ENCODE measurements around the gene AKAP10.
A peak's percentile ranks its signal among the peaks of the same experiment; 100 is the strongest.
"Not testable (repeated sequence)": the region's sequence is repeated elsewhere in the genome, so short reads cannot be mapped to it uniquely, and the experiment has no call there.

The AKAP10 gene

GRCh38 chr17:19979917-19980770 lies 2.5 kb upstream of the AKAP10 start:
- DNase-seq: no peak

DNA sequence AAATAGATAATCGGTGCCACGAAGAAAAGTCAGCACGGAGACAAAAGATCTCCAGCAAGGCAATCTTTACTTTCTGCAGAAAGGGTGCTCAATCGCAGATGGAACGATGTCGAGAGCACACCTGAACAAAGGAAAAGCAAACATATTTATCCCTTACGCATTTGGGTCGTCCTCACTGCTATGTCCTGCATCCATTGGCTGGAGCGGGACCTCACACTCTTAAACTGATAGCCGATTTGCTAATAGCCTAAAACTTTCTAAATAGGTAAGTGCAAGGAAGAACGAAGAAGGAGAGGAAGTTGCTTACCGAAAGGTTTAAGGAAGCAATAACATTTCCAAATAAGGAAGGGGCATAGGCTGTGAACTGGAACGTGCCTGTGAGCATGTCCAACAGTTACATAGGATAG lies 1.2 kb upstream of the AKAP10 start:
- DNase-seq: no peak

- no peak for DNase-seq
Observed at GRCh38 chr17:19978209-19978802, 678 bp upstream of the AKAP10 start.

GRCh38 chr17:19975601-19976000 lies 2.0 kb downstream of the AKAP10 start:
- DNase-seq: no peak

DNA sequence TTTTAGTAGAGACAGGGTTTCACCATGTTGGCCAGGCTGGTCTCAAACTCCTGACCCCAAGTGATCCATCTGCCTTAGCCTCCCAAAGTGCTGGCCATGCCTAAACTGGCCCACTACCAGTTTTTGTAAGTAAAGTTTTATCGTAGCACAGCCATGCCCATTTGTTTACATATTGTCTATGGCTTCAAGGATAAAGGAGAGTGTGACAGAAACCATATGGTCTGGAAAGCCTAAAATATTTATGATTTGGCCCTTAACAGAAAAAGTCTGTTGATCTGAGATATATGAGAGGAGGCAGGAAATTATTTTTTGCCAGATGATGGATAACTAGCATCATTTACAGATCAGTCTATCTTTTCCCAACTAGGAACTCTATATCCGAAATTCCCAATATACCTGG lies 4.5 kb downstream of the AKAP10 start:
- DNase-seq: no peak

GRCh38 chr17:19962954-19963353 lies 14.7 kb downstream of the AKAP10 start:
- not testable (repeated sequence) for DNase-seq

- peak; percentile 89 for DNase-seq
Observed at GRCh38 chr17:19958023-19958422, 19.6 kb downstream of the AKAP10 start.

- no peak for DNase-seq
Observed at GRCh38 chr17:19955099-19955498, 22.5 kb downstream of the AKAP10 start.

- DNase-seq: not testable (repeated sequence)
Observed at GRCh38 chr17:19951411-19951810, 26.2 kb downstream of the AKAP10 start.

GRCh38 chr17:19950624-19951195 lies 26.9 kb downstream of the AKAP10 start:
- not testable (repeated sequence) for DNase-seq

DNA sequence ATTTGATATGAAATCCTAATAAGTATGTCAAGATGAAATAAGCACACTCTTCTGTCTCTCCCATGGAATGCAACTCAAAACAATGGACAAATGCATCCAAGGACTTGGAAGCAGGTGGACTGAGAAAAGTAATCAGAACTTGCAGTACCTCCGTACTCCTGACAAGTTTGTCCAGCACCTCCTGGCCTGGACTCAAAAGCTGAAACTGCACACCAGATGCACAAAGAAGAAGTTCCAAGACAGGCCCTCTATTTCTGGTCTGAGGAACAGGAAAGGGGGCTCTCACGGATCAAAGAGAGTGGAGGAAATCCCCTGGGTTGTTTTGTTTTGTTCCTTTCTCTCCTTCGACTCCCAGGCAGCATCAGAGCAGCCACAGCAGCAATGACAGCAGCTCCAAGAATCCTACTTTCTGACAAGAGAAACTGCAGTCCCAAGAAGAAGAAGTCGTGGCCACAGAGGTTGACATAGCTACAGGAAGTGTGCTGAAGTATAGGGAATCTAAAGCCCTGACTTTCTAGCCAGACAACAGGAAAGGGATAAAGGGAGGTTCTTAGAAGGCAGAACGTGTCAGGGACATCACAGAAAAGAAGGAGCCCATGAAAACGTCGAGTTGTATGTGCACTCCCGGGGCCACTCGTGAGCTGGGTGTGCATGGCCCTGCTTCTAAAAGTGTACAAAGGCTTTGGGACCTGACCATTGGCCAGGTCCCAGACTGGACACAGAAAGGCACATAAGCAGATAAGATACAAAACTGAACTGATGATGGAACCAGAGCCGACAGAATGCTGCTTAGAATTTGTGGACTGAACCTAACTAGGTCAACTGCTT lies 29.3 kb downstream of the AKAP10 start:
- no peak for DNase-seq

- DNase-seq: no peak
Observed at GRCh38 chr17:19946921-19947320, 30.7 kb downstream of the AKAP10 start.

GRCh38 chr17:19945009-19945626 lies 32.5 kb downstream of the AKAP10 start:
- DNase-seq: no peak

- no peak for DNase-seq
Observed at GRCh38 chr17:19943599-19943998, 34.0 kb downstream of the AKAP10 start.

- peak; percentile 41 for DNase-seq
Observed at GRCh38 chr17:19943026-19943425, 34.6 kb downstream of the AKAP10 start.

DNA sequence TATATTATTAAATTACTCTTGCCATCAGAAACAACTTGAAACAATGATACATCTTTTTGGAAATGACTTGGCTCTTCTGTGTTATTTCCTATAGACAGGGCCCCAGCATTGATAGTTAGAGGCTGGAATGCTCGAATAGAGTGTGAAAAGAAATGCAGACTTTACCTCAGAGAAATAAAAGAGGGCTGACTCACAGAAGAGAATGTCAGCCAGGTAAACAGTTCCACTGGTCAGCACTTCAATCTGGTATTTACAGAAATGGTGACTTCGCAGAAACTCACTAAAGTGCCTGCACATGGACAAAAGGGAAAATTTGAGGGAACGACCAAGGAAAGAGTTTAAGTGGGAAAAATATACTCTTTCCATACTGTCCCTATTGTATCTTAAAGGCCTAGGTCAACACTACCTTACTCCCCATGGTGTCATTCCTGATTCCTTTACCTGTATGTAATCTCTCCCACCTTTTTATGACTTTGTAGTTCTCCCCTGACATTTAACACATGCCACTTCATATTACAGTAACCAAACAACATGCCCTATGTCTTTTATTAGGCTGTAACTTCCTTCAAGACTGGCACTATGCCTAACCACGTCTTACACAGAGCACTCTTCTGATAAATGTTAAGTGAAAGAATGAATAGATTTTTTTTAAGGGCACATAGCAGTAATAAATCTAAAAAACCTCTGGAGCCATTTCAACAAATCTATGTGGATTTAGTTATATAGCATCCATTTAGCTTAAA lies 36.7 kb downstream of the AKAP10 start:
- peak; percentile 42 for DNase-seq

DNA sequence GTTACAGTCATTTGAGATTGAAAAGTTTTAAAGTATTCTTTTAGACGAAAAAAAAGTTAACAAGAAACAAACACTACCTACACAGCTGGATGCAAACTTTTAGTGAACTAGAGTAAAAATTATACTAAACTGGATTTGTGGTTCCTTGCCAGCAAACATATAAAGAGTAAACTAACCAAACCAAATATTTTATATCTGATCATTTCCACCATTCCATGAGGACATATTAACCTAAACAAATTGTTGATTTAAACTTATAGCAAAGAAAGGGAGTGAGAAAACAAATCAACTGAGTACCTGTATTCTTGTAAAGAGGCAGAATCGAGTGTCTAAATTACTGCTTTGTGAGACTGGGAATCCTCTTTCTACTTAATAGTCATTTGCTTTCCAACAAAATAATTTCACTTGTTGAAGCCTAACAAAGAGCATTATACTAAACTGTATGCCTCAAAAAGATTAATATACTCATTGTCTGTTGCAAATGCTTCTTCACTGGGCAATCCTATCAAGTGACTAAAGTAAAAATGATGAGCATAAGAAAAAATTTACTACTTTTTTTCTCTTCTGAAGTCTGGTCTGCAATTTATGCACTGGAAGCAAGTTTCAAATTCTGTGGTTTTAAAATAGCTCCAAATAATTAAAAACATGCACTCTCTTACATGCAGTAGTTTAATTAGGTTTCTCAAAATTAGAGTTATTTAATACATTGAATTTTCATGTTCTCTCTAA lies 37.5 kb downstream of the AKAP10 start:
- DNase-seq: peak; percentile 5

GRCh38 chr17:19938736-19939135 lies 38.9 kb downstream of the AKAP10 start:
- no peak for DNase-seq

GRCh38 chr17:19937522-19937921 lies 40.1 kb downstream of the AKAP10 start:
- no peak for DNase-seq

DNA sequence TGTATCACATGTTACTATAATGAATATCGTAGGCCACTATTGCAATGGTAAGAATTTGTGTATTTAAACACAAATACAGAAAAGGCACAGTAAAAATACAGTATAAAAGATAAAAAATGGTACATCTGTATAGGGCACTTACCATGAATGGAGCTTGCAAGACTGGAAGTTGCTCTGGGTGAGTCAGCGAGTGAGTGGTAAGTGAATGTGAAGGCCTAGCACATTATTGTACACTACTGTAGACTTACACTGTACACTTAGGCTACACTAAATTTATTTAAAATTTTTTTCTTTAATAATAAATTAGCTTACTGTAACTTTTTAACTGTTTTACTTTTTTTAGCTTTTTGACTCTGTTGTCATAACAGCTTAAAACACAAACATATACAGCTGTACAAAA lies 42.5 kb downstream of the AKAP10 start:
- no peak for DNase-seq

DNA sequence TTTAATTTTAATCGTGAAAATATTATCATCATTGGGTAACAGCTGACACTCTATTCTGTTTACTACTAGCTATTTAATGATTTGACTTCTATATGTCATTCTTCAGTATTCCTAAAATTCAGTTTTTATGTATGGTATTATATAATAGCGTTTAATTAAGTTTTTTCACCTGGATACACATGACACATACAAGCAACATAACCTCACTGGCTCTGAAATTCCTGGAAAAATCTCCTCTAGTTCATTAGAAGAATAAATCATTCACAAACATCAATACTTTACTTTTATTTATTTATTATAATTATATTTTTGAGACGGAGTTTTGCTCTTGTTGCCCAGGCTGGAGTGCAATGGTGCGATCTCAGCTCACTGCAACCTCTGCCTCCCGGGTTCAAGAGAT lies 44.0 kb downstream of the AKAP10 start:
- DNase-seq: no peak

All from fibroblast of skin of scalp (primary cell).